Muscle of arm (tissue), 14 donors: Measurements from ENCODE around the gene KLK10. TPM values are rescaled to one million over a fixed set of nuclear protein-coding genes. Genes with fewer than 3 reads are reported as not detected.

Source experiments
- DNase-seq: peaks from one replicate; pipeline ENCODE4 v3.0.0-alpha.2; 2013
- long read RNA-seq, 11 donors: transcript quantifications; one replicate each; lab custom pipeline, GENCODE V29; 2026
- polyA plus RNA-seq, 12 donors: library from polyadenylated mRNA; unstranded; fragments of 120-200 nt; gene quantifications; one replicate each; pipeline ENCODE4 v1.2.1, GENCODE V29; 2013; ENCODE audit not compliant: insufficient read length in 12 of 12

KLK10 gene, protein sequence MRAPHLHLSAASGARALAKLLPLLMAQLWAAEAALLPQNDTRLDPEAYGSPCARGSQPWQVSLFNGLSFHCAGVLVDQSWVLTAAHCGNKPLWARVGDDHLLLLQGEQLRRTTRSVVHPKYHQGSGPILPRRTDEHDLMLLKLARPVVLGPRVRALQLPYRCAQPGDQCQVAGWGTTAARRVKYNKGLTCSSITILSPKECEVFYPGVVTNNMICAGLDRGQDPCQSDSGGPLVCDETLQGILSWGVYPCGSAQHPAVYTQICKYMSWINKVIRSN
- polyA plus RNA-seq: 1 to 10 TPM in 1 of 12 donors, under 1 TPM in 7, not detected in 4; 0.05 to 2.1 (median 0.19) TPM
- long read RNA-seq, donor 1: 0 reads
- long read RNA-seq, donor 2: 0 reads
- long read RNA-seq, donor 3: 0 reads
- long read RNA-seq, donor 4: 0 reads
- long read RNA-seq, donor 5: 0 reads
- long read RNA-seq, donor 6: 0 reads
- long read RNA-seq, donor 7: 0 reads
- long read RNA-seq, donor 8: 0 reads
- long read RNA-seq, donor 9: 0 reads
- long read RNA-seq, donor 10: 0 reads
- long read RNA-seq, donor 11: 0 reads

DNA sequence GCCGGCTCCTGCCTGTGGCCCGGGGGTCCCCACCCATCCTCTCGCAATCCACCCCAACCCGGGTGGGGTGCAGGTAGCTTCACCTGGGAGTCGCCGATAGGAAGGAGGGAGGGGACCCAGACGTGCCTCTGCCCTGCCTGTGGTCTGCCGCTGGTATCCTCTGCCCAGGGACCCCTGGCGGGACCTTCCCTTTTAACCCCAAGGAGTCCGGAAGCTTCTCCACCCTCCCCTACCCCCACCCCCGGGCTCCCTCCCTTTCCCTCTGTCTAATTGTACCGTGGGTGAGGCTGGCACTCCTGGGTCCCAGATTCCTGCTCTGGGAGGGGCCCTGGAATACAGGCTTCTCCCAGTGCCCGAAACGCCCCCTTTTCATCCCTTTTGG lies at the start of gene KLK10:
TSS of gene KLK10 (minus strand) at position 166 of the 382 bp plus-strand sequence. CDS start 579 bp downstream, outside the sequence.
- DNase-seq: no peak

DNA sequence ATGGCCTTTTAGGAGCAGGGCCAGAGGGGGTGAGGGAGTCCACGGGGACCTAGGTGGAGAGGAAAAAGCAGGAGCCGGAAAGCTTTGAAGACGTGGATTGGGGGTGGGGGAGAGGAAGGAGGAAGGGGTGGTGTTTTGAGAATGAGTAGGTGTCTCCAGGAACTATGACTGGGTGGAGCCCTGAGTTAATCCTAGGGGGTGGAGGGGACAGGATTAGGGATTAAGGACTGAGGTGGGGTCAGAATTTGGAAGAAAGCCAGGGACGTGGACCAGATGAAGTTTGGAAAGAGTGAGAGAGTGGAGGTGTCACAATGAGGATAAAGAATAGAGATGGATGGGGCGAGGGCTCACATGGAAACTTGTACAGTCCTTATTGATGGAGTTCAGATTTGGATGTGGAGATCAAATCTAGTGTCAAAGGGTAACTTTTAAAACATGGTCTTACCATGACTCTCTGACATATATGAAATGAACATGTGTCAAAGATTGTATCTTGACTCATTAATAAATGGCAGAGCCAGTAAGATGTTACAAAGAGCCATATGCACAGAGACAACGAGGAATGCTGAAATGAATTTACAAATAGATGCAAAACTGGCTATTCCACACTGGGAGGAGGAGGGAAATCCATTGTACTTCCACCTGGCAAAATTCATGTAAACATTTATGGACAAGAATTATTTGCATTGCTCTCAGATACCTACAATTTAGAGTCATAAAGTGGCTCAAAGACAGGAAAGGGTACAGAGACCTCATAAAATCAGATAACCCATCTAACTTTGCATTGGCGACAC lies 47.1 kb upstream of the KLK10 start:
- DNase-seq: no peak

DNA sequence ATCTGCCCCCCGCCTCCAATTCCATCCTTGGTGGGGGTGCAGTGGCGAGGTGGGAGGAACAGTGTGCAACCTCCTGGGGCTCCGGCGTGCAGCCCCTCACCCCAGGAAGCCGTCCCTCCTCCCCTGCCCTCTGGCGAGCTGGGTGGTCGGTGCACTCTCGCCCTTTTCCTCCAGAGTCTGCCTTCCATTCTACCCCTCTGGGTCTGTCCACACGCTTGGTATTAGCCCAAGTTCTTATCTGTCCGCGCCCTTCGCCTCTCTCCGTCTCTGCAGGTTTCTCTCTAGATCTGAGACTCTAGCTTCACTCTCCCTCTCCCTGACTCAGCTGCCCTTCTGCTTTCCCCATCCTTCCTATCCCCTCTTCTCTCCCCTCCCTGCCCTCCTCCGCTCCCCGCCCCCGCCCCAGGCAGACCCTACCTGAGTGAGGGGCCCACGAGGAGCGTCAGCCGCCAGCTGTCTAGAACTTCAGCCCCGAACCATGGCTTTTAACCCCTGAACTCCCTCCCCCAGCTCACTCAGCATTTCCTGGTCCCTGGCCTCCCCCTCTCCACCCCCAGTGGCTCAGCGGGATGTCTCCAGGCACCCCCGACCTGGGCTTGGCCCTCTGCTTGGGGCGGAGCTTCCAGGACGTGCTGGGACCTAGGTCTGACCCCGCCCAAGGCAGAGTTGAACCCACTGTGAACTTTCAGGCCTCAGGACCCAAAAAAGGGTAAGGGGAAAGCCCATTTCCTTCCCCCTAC lies 45.9 kb upstream of the KLK10 start:
- DNase-seq: no peak

DNA sequence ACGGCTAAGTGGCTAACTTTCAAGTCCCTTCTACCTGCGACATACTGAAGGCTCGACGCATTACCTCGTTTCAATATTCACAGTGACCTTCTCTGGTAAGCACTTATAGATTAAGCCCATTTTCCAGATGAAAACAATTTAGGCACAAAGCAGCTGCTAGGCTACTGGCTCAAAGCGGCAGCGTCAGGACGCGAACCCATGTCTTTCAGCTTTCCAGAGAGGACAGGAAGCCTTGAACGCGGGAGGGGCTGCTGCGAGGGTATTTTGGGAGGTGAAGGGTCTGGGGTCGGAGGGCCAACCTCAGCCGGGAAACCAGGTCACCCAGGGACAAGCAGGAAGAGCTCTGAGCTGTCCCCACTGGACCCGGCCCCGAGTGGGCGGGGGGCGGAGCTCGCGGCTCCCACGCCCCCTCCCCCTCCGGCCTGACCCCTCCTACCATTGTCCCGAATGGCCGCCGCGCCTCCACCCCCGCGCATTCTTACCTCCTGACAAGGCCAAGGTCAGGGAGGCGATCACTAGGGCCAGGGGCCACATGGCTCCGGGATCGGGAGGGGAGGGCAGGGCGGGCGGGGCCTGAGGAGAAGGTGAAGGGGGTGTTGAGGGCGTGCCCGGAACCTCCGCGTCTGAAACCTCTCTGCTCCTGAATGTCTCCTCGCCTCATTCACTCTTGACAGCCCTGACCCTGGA lies 45.2 kb upstream of the KLK10 start, which contains the start of gene KLK13:
TSS of gene KLK13 (minus strand) at position 559 of the 687 bp plus-strand sequence. CDS start at position 534, 25 bp downstream.
- DNase-seq: no peak

DNA sequence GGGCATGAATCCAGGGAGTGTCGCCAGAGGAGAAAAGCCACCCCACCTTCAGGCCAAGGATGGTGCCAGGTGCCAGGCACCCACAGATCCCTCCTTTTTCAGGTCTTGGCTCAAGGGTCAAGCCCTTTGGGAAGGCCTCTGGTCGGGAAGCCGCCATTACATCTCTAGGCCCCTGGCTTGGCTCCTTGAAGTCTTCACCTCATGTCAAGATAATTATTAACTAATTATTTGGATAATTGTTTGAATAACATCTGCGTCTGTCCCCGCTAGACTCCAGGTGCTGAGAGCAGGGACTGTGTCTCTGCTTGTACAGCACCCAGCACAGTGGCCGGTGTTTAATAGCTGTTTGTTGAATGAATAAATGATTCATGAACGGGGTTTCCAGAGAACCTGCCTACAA lies 44.2 kb upstream of the KLK10 start:
- no peak for DNase-seq

DNA sequence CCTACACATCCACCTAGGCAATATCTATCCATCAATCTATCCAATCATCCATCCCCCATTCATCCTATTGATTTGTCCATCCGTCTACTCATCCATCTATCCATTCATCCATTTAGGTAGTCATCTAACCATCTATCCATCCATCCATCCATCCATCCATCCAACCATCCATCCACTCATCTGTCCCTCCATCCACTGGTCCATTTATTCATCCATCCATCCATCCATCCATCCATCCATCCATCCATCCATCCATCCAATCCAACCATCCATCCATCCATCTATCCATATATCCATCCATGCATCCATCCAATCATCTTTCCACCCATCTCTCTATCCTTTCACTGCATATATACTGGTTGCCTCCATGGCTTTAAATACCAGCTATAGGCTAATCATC lies 41.5 kb upstream of the KLK10 start:
- no peak for DNase-seq

DNA sequence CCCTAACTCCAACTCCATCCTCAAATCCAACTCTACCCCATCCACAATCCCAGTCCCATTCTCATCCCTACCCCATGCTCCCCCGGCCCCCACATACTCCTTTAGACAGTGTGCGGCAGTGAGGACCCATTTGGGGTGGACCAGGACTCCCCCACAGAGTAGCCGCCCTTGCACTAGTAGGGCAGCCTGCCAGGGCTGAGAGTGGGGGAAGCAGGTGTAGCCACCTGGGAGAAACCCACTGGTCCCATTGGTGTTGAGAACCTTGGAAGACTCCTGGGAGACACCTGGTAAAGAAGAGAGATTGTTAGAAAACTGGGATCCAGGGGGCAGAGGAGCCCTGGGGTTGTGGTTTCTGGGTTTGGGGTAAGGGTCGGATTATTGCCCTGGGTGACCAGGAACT lies 40.8 kb upstream of the KLK10 start:
- DNase-seq: no peak

DNA sequence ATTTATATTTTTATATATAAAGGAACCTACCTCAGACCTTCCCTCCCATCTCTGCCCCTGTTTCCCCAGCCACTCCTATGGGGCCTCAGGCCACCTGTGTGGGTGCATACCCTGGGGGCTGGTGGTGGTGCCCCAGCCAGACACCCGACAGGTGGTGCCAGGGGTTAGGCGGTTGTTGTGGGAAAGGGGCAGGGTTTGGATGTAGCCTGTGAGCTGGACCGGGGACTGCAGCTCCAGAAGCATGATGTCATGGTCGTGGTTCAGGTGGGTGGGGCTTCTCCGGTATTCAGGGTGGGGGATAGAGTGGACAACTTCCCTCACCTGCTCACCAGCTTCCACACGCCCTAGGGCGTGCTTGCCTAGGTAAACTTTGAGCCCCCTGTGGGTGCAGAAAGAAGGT lies 40.2 kb upstream of the KLK10 start:
- DNase-seq: no peak

DNA sequence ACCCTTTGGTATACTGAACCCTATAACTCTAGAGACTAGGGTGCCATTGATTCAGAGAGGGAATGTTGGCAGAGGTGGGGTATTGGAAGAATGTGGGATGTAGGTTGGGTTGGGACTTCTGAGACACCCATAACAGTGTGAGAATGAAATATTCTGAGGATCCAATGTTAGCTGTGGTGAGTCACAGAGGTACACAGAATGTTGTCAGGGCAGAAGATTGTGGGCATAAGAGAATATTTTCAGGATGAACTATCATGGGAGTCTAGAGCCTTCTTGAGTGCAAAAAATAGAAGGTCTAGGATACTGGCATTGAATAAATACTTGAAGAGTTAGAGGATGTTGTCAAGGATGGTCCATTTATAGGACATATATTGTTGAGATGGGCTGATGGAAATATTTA lies 36.4 kb upstream of the KLK10 start:
- DNase-seq: no peak

DNA sequence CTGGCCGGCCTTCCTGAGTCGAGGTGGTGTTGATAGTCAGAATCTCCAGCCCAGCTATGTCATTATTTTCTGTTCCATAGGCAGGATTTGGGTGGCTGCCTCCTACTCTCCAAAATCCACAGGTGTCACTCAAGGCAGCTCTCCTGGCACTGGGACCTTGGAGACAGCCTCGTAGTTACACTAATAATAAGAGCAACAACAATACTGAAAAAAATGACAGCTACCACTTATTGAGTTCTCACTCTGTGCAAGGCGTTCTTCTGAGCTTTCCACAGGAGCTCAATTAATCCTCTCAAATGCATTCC lies 27.5 kb upstream of the KLK10 start:
- no peak for DNase-seq

DNA sequence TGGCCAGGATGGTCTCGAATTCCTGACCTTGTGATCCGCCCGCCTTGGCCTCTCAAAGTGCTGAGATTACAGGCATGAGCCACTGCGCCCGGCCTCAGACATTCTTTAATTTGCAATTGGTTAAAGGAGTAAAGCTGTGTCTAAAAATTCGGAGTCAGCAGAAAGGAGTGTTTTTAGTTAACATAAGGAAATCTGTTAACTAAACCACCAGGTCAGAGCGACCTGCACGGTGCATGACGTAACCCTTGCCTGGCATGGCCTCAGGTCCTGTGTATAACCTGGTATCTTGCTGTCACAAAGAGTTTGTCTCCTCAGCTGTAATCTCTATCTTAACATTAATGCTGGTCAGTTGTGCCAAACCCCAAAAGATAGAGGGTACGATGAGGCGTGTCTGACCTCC lies 24.8 kb upstream of the KLK10 start:
- DNase-seq: no peak

DNA sequence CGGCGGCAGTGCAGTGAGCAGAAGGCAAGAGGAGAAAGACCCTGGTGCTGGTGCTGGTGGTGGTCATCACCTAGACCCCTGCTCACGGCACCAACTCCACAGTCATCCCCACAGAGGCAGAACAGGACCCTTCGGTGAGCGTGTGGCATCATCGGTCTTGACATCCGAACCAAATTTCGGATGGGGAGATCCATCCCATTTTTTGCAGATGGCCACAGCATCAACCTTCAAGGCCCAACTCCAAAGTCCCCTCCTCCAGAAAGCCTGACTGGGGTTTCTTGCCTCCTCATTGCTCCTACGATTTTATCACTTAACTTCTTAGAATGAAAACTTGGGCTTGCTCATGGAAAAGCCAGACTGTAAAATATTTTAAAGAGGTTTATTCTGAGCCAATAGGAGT lies 24.0 kb upstream of the KLK10 start:
- no peak for DNase-seq

DNA sequence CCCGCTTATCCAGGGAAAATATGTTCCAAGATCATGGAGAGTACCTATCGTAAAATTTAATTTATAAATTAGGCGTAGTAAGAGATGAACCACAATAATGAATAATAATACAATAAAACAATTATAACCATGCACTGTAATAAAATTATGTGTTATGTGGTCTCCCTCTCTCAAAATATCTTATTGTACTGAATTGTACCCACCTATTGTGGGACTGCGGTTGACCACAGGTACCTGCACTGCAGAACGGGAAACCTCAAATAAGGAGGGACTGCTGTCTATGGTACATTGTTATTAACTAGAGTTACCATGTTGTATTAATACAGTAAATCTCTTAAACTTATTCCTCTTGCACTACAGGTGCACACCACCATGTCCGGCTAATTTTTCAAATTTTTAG lies 20.6 kb upstream of the KLK10 start:
- no peak for DNase-seq

DNA sequence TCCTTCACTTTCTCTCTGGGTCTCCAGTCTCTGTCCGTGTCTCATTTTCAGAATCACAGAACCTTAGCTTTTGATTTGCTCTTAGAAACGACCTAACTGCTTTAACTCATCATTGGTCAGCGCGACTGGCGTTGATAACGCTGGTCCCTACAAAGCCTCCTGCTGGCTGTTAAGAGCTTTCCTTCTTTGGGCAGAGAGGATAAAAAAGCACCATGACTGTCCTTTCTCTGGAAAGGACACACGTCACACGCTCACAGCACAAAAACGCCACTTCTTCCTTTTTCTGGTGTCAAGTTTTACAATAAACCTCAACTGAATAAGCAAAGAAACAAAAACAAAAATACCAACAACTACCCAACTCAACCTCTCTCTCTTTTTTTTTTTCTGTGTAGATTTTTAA lies 17.0 kb upstream of the KLK10 start:
- no peak for DNase-seq

DNA sequence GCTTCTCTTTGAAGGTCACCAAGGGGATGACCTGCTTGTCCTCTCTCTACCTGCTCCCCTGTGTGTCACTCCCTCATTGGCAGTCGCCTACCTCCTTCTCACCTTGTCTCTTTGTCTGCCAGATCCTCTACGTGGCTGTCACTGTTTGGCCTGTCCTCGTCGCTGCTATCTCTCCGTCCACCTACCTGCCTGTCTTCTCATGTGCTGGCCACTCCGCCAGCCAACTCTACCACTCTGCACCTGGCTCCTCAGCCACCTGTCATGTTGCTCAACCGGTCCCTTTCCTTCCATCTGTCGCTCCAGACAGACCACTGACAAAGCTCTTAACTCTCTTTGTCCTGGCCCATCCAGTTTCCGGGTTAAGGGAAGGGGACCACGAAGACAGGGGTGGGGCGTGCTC lies 15.2 kb upstream of the KLK10 start, which contains the start of gene KLK12:
TSS of gene KLK12 (minus strand) at position 299 of the 400 bp plus-strand sequence. CDS start 381 bp downstream, outside the sequence.
- DNase-seq: no peak

DNA sequence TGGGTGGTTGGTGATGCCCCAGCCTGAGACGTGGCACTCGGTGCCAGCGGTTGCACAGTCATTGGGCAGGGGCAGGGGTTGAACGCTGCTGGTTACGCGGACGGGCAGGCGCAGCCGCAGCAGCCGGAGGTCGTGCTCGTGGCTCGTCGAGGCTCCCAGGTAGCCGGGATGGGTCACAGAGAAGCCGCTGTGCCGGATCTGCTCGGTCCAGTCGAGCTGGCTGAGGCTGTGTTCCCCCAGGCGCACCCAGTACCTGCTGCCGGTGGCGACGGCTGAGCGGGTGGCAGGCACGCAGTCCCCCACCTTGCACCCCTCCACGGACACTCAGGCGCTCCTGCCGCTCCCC lies 12.3 kb upstream of the KLK10 start:
- no peak for DNase-seq

DNA sequence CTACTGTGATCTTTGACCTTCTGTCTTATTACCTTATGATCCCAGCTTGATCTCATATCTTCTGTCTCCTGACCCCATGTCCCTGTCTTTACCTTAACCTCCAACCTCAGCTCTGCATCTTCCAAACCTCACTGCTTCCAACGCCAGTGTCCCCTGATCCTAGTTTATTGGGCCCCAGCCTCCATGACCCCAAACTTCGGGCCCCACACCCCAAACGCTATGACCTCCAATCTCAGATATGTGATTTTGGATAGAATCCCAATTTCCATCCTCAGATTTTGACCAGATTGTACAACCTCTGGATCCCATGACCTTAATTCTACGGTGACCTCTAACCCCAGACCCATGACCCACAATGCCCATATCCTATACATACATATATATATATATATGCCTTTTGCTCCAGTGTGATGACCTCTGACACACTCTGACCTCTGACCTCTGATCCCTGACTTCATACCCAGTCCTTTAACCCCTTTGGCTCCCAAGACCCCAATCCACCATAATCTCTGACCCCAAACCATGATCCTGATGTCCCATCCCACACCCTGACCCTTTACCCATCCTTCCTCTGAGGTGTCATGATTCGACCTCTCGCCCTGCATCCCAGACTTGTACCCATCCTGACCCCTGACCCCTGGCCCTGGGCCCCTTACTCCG lies 11.8 kb upstream of the KLK10 start:
- no peak for DNase-seq

DNA sequence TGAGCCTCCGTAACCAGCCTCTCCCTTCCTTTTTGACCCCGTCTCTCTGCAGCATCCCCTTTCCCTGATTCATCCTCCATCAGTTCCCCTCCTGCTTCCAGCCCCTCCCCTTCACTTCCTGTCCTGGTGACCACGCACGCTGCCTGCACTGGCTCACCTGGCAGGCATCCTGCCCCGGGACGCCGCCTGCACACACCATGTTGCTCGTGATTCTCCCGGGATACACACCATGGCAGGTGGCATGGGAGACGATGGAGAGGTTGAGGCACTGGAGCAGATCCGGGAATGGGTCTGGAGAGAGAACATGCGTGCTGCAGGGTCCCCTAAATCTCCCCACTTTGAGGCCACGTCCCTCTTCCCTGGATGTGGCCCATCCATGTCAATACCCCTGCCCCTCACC lies 11.1 kb upstream of the KLK10 start:
- no peak for DNase-seq

DNA sequence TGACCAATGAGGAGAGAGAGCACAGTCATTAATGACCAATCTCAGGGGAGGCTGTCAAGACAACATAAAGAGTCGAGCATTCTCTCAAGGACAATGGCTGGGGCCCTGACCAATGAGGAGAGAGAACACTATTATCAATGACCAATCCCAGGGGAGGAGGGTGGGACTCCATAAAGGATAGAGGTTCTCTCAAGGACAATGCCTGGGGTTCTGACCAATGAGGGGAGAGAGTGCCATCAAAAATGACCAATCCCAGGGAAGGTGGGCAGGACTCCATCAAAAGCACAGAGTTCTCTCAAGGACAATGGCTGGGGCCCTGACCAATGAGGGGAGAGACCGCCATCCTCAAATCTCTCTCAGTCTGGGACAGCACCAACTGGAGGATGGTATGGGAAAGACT lies 10.2 kb upstream of the KLK10 start:
- DNase-seq: no peak

DNA sequence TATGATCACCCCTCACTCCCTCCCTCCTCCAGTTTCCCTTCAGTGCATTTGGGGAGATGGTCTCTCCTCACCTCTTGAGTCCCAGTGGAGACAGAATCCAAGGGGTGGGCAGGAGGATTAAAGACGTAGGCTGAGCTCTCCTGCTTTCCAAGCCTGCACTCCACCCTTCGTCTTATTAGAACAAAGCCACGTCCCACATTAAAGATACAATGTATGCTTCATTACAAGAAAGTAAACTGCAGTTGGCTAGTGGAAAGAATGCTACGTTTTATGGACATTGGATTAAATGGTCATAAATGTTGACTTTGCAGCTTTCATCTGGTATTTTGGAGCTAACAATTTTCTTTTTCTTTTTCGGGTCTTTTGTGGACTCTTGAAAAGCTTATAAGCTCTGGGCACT lies 8.4 kb upstream of the KLK10 start:
- DNase-seq: no peak
